Endothelial cell of umbilical vein (primary cell): Measurements from ENCODE around the gene DSE. TPM values are rescaled to one million over a fixed set of nuclear protein-coding genes. Genes with fewer than 3 reads are reported as not detected.
"Not testable (repeated sequence)": the region's sequence is repeated elsewhere in the genome, so short reads cannot be mapped to it uniquely, and the experiment has no call there.

Source experiments
- BruUV-seq: library from RNA; stranded (reverse); fragments of 400-500 nt; replicated peaks from 2 replicates; lab custom pipeline; 2021; lab: Mats Ljungman, UMichigan
- CTCF ChIA-PET: fragments of 300-600, 350-600 bp; sonication (Branson Sonifier 250); formaldehyde crosslinking; loops from one replicate; lab custom pipeline; 2021; ENCODE audit warnings: antibody characterized with exemption, inconsistent platforms; lab: Charles Lee
- POLR2A ChIA-PET: fragments of 300-600, 350-600 bp; sonication (Branson Sonifier 250); formaldehyde crosslinking; loops from one replicate; lab custom pipeline; 2021; ENCODE audit warnings: antibody characterized with exemption, inconsistent platforms; lab: Charles Lee
- DNase-seq: peaks from one replicate; pipeline ENCODE4 v3.0.0-alpha.2; 2011; ENCODE audit warnings: low read depth, low spot score
- FAIRE-seq: peaks from 2 replicates; lab custom pipeline; 2011; peaks lifted over from hg19 to GRCh38; lab: Jason Lieb, UNC
- H2AFZ ChIP-seq: 2 replicates; pipeline ENCODE4 v1.6.0; 2012; ENCODE audit warnings: low read depth, low read length, control low read depth, inconsistent platforms
- H3K27ac ChIP-seq: 2 replicates; pipeline ENCODE4 v1.5.1; 2011; ENCODE audit warnings: low read depth, mild to moderate bottlenecking, control low read depth, low read length, moderate library complexity; ENCODE audit not compliant: insufficient read depth
- H3K27me3 ChIP-seq, 2 experiments: 2 replicates each; pipeline versions ENCODE4 v1.6.0 to v1.6.1; 2011; ENCODE audit warnings: low read length in 2 of 2, mixed read lengths in 1 of 2; ENCODE audit not compliant: control insufficient read depth in 2 of 2, insufficient read depth in 2 of 2
- H3K36me3 ChIP-seq, 2 experiments: 2 replicates in 1 of 2; 3 replicates in 1 of 2; pipeline ENCODE4 v1.5.1; 2011; ENCODE audit warnings: low read length in 2 of 2, mild to moderate bottlenecking in 1 of 2, moderate library complexity in 1 of 2; ENCODE audit not compliant: control insufficient read depth in 2 of 2, insufficient read depth in 2 of 2; ENCODE audit errors: extremely low read depth in 1 of 2
- H3K4me1 ChIP-seq: 3 replicates; pipeline ENCODE4 v1.5.1; 2011; ENCODE audit warnings: mild to moderate bottlenecking, low read length; ENCODE audit not compliant: control insufficient read depth, insufficient read depth; ENCODE audit errors: extremely low read depth
- H3K4me2 ChIP-seq: 2 replicates; pipeline ENCODE4 v1.6.1; 2011; ENCODE audit warnings: low read length, control low read depth, mixed read lengths; ENCODE audit not compliant: insufficient read depth
- H3K4me3 ChIP-seq, 3 experiments: fragments of 200-600 bp in 1 of 3; sonication (generic), shearing (Covaris generic) in 1 of 3; replicated peaks in 1 of 3; 2 replicates each; pipeline ENCODE4 v1.5.1; 2011 to 2016; ENCODE audit warnings: control low read depth in 3 of 3, low read length in 3 of 3, mild to moderate bottlenecking in 2 of 3, inconsistent platforms in 1 of 3, low read depth in 1 of 3, moderate library complexity in 1 of 3; ENCODE audit not compliant: insufficient read depth in 1 of 3
- H3K79me2 ChIP-seq: 2 replicates; pipeline ENCODE4 v1.6.0; 2012; ENCODE audit warnings: low read length, inconsistent platforms; ENCODE audit not compliant: control insufficient read depth, insufficient read depth
- H3K9ac ChIP-seq: replicated peaks from 2 replicates; pipeline ENCODE3; 2011; ENCODE audit warnings: low read length, control low read depth; ENCODE audit not compliant: insufficient read depth; ENCODE audit errors: extremely low read depth
- H3K9me1 ChIP-seq: replicated peaks from 3 replicates; pipeline ENCODE4 v1.6.0; 2011; ENCODE audit warnings: mild to moderate bottlenecking, low read length; ENCODE audit not compliant: control insufficient read depth, insufficient read depth; ENCODE audit errors: extremely low read depth
- H3K9me3 ChIP-seq: replicated peaks from 2 replicates; pipeline ENCODE4 v1.5.1; 2012; ENCODE audit warnings: low read length, inconsistent platforms; ENCODE audit not compliant: control insufficient read depth, insufficient read depth
- H4K20me1 ChIP-seq: replicated peaks from 2 replicates; pipeline ENCODE3; 2011; ENCODE audit warnings: mild to moderate bottlenecking, low read length; ENCODE audit not compliant: control insufficient read depth, insufficient read depth; ENCODE audit errors: extremely low read depth
- EZH2 ChIP-seq: IDR thresholded peaks from 2 replicates; pipeline ENCODE4 v1.6.1; 2012; ENCODE audit warnings: borderline replicate concordance, low read depth, mild to moderate bottlenecking, moderate library complexity, low read length, inconsistent platforms; ENCODE audit not compliant: severe bottlenecking
- FOS ChIP-seq: IDR thresholded peaks from 2 replicates; pipeline ENCODE4 v1.6.1; 2011; ENCODE audit warnings: mild to moderate bottlenecking, low read length, moderate library complexity, borderline replicate concordance; ENCODE audit not compliant: insufficient read depth
- GATA2 ChIP-seq: IDR thresholded peaks from 2 replicates; pipeline ENCODE4 v1.7.0; 2011; ENCODE audit warnings: low read depth, mild to moderate bottlenecking, moderate library complexity, mixed read lengths, low read length; ENCODE audit not compliant: insufficient read length, insufficient read depth
- JUN ChIP-seq: IDR thresholded peaks from 2 replicates; pipeline ENCODE4 v1.6.1; 2011; ENCODE audit warnings: borderline replicate concordance, low read depth; ENCODE audit not compliant: insufficient read length, insufficient read depth
- MYC ChIP-seq: IDR thresholded peaks from one replicate; pipeline ENCODE4 v1.6.1; 2011; ENCODE audit warnings: mild to moderate bottlenecking, low read depth, low read length
- POLR2A ChIP-seq: IDR thresholded peaks from 2 replicates; pipeline ENCODE4 v1.6.1; 2012; ENCODE audit warnings: low read depth, mild to moderate bottlenecking, control low read depth, low read length
- POLR2AphosphoS5 ChIP-seq: IDR thresholded peaks from 2 replicates; pipeline ENCODE4 v1.6.1; 2012; ENCODE audit warnings: low read depth, mild to moderate bottlenecking, control low read depth, low read length, moderate library complexity; ENCODE audit not compliant: insufficient read depth
- dilution Hi-C: fragments of 300-500 bp; cut with MboI; formaldehyde crosslinking; loops from one replicate; pipeline ENCODE4 v1.15.0; 2019; ENCODE audit warnings: low sequenced_read_pairs; ENCODE audit not compliant: extremely low pct_ligation_motif_present
- intact Hi-C: fragments of 100-400 bp; cut with micrococcal nuclease; formaldehyde crosslinking; loops from one replicate; pipeline ENCODE4 v1.10.0; 2022
- polyA plus RNA-seq, 4 experiments: library from polyadenylated mRNA; depleted of rRNA in 3 of 4; stranded (reverse) in 3 of 4; unstranded in 1 of 4; fragments of >200 nt; gene quantifications; 2 replicates each; pipeline versions ENCODE4 v1.2.1 to v1.2.3, GENCODE V29; 2011 to 2012; ENCODE audit warnings: missing spikeins in 1 of 4
- total RNA-seq: library from RNA; stranded (reverse); gene quantifications from 2 replicates; pipeline ENCODE4 v1.2.3, GENCODE V29; 2021
- TF ChIP-seq, protein P1 (sequence below): IDR thresholded peaks from 2 replicates; pipeline ENCODE4 v1.6.1; 2011; ENCODE audit not compliant: insufficient read depth, insufficient read length
- TF ChIP-seq, protein P2 (sequence below), 2 donors: IDR thresholded peaks; 1 replicate in 1 of 2; 2 replicates in 1 of 2; pipeline ENCODE4 v1.5.1; 2011; ENCODE audit warnings: low read length in 2 of 2, mild to moderate bottlenecking in 2 of 2, moderate library complexity in 2 of 2, control low read depth in 1 of 2, inconsistent platforms in 1 of 2, low read depth in 1 of 2; ENCODE audit not compliant: insufficient read depth in 1 of 2; ENCODE audit errors: extremely low read depth in 1 of 2

Gene DSE
- total and polyA plus RNA-seq, 2 donors (not counting 3 experiments of a cell fraction or from before 2014, with no cell fraction given), result 12.0 to 25.0 TPM

DNA sequence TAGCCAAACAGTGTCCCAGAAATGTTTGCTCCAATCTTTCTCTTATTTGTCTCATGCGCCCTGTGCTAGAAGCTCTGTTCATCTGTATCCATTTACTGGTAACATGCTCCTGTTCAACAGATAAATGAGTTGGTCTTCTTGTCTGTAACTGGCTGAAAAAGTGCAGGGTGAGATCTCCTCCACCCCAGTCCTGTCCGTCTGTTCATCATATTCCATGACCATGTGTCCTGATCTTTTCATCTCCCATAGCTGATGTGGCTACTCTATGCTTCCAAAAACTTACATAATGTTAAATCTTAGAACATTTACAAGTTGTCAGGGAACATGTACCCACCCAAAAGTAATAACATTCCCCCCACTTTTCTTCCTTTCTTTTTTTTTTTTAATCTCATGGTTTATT, 31.8 kb upstream of the DSE start:
- no peak overlapping the region for H2AFZ ChIP-seq
- no peaks in the 10 kb centered on the region for H3K9me3 ChIP-seq
- no peak for TF ChIP-seq POLR2A
- no peak overlapping the region for H3K4me2 ChIP-seq
- no peaks in the 10 kb centered on the region for H3K79me2 ChIP-seq
- H3K9ac ChIP-seq, result no peak overlapping the region
- no TSS peak for BruUV-seq
- H3K27me3 ChIP-seq, result no peaks in the 10 kb centered on the region
- no peak overlapping the region for H3K4me3 ChIP-seq
- H3K36me3 ChIP-seq, result no peaks in the 10 kb centered on the region
- H3K27ac ChIP-seq, result no peak overlapping the region
- H3K9me1 ChIP-seq, result no peaks in the 10 kb centered on the region
- DNase-seq, result no peak
- FAIRE-seq, result no peak
- POLR2A ChIA-PET, result no interaction called here
- H3K4me1 ChIP-seq, result no peaks in the 10 kb centered on the region
- CTCF ChIA-PET, result no interaction called here
- H4K20me1 ChIP-seq, result no peaks in the 10 kb centered on the region
- dilution Hi-C loops, result no loop called here
- intact Hi-C loops, result no loop called here

DNA sequence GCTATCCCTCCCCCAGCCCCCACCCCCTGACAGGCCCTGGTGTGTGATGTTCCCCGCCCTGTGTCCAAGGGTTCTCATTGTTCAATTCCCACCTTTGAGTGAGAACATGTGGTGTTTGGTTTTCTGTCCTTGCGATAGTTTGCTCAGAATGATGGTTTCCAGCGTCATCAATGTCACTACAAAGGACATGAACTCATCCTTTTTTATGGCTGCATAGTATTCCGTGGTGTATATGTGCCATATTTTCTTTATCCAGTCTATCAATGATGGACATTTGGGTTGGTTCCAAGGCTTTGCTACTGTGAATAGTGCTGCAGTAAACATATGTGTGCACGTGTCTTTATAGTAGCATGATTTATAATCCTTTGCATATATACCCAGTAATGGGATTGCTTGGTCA, 30.1 kb upstream of the DSE start:
- intact Hi-C loops, H2AFZ ChIP-seq, H3K4me2 ChIP-seq, H3K9ac ChIP-seq, FAIRE-seq, H3K9me3 ChIP-seq, H3K36me3 ChIP-seq, CTCF ChIA-PET, H3K9me1 ChIP-seq, DNase-seq, BruUV-seq, H3K27me3 ChIP-seq, H3K4me1 ChIP-seq, H3K79me2 ChIP-seq, H3K4me3 ChIP-seq, dilution Hi-C loops, H4K20me1 ChIP-seq, H3K27ac ChIP-seq, POLR2A ChIA-PET: not testable (repeated sequence)

- H3K36me3 ChIP-seq, result no peaks in the 10 kb centered on the region
- TF ChIP-seq, protein P1, sequence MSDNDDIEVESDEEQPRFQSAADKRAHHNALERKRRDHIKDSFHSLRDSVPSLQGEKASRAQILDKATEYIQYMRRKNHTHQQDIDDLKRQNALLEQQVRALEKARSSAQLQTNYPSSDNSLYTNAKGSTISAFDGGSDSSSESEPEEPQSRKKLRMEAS, result no peak
- TF ChIP-seq EZH2, result no peak
- TF ChIP-seq MYC, result no peak
- TF ChIP-seq, protein P2, sequence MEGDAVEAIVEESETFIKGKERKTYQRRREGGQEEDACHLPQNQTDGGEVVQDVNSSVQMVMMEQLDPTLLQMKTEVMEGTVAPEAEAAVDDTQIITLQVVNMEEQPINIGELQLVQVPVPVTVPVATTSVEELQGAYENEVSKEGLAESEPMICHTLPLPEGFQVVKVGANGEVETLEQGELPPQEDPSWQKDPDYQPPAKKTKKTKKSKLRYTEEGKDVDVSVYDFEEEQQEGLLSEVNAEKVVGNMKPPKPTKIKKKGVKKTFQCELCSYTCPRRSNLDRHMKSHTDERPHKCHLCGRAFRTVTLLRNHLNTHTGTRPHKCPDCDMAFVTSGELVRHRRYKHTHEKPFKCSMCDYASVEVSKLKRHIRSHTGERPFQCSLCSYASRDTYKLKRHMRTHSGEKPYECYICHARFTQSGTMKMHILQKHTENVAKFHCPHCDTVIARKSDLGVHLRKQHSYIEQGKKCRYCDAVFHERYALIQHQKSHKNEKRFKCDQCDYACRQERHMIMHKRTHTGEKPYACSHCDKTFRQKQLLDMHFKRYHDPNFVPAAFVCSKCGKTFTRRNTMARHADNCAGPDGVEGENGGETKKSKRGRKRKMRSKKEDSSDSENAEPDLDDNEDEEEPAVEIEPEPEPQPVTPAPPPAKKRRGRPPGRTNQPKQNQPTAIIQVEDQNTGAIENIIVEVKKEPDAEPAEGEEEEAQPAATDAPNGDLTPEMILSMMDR (IDR thresholded peaks at IDR 0.05; ENCODE audit: extremely low read depth in 1 of 2, insufficient read depth in 1 of 2, low read depth in 1 of 2, low read length in 2 of 2), result no peak
- TF ChIP-seq POLR2AphosphoS5, result no peak
- no peak for TF ChIP-seq JUN
- no peak for TF ChIP-seq FOS
- TF ChIP-seq GATA2, result no peak
- TF ChIP-seq POLR2A, result no peak
- no peak overlapping the region for H3K4me3 ChIP-seq
- intact Hi-C loops, result no loop called here
- no peaks in the 10 kb centered on the region for H3K9me3 ChIP-seq
- ChIA-PET POLR2A (no interaction called here), CTCF (no interaction called here)
- no peaks in the 10 kb centered on the region for H3K9me1 ChIP-seq
- dilution Hi-C loops, result no loop called here
- H3K79me2 ChIP-seq, result no peaks in the 10 kb centered on the region
- DNase-seq (no peak), FAIRE-seq (no peak)
- no peaks in the 10 kb centered on the region for H4K20me1 ChIP-seq
- H3K27ac ChIP-seq, result no peak overlapping the region
- no peak overlapping the region for H2AFZ ChIP-seq
- H3K4me2 ChIP-seq, result no peak overlapping the region
- H3K4me1 ChIP-seq, result no peaks in the 10 kb centered on the region
- BruUV-seq, result no TSS peak
- H3K27me3 ChIP-seq, result no peaks in the 10 kb centered on the region
- no peak overlapping the region for H3K9ac ChIP-seq
These were observed 21.5 kb upstream of the DSE start for GRCh38 chr6:116349216-116349615.
